A673 (cell line): ENCODE data around the gene AP3S1.

ENCODE experiments used
- EZH2 ChIP-seq: fragments of 200-600 bp; sonication (generic); IDR thresholded peaks from 2 replicates; pipeline ENCODE4 v1.6.1; 2017; ENCODE audit warnings: borderline replicate concordance, low read depth, mild to moderate bottlenecking, mixed read lengths, antibody characterized with exemption, low read length; ENCODE audit not compliant: poor library complexity, severe bottlenecking
- TF ChIP-seq, protein P1 (sequence below): fragments of 300-800, 200-600 bp; sonication (generic); conservative IDR thresholded peaks from 2 replicates; pipeline ENCODE4 v1.5.1; 2017; ENCODE audit warnings: low read depth, mild to moderate bottlenecking, antibody characterized with exemption, low read length, moderate library complexity, mixed read lengths

DNA sequence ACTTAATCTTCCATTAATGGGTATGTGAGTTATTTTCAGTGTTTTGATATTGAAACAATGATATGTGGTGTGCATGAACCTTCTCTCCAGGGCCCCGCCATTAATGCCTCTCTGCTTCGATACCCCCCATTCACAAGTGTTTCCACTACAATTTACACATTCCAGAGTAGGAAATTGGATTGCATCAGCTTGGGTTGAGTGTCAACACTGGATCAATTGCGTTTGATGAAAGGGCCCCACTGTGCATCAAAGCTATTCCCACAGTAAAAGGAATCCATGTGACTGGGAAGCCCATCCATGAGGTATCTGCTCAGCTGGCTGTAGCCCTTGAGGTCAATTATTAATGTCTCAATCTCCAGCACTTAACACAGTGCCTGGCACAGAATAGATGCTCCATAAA is 102.8 kb downstream of the AP3S1 start:
- no peak for TF ChIP-seq EZH2
- TF ChIP-seq, protein P1, sequence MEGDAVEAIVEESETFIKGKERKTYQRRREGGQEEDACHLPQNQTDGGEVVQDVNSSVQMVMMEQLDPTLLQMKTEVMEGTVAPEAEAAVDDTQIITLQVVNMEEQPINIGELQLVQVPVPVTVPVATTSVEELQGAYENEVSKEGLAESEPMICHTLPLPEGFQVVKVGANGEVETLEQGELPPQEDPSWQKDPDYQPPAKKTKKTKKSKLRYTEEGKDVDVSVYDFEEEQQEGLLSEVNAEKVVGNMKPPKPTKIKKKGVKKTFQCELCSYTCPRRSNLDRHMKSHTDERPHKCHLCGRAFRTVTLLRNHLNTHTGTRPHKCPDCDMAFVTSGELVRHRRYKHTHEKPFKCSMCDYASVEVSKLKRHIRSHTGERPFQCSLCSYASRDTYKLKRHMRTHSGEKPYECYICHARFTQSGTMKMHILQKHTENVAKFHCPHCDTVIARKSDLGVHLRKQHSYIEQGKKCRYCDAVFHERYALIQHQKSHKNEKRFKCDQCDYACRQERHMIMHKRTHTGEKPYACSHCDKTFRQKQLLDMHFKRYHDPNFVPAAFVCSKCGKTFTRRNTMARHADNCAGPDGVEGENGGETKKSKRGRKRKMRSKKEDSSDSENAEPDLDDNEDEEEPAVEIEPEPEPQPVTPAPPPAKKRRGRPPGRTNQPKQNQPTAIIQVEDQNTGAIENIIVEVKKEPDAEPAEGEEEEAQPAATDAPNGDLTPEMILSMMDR, result no peak
